Lower leg skin (tissue), 3 donors: Measurements from ENCODE around the gene UVSSA.
"Not testable (repeated sequence)": the region's sequence is repeated elsewhere in the genome, so short reads cannot be mapped to it uniquely, and the experiment has no call there.

Experiments used
- CTCF ChIP-seq, 3 donors: fragments of 450-650 bp; IDR thresholded peaks; one replicate each; pipeline ENCODE4 v1.5.1; 2016; ENCODE audit warnings: antibody characterized with exemption in 3 of 3, mild to moderate bottlenecking in 3 of 3, moderate library complexity in 2 of 3
- POLR2A ChIP-seq, 2 donors: fragments of 450-650 bp; IDR thresholded peaks; one replicate each; pipeline ENCODE4 v1.6.1; 2016 to 2017; ENCODE audit warnings: antibody characterized with exemption in 2 of 2, mild to moderate bottlenecking in 1 of 2, moderate library complexity in 1 of 2

- not testable (repeated sequence) for TF ChIP-seq POLR2A, CTCF (IDR thresholded peaks at IDR 0.05)
Observed at GRCh38 chr4:1324443-1325175, 22.4 kb upstream of the UVSSA start.
